BJ (cell line): ENCODE results near the gene SF3A1. TPM values are rescaled to one million over a fixed set of nuclear protein-coding genes. Genes with fewer than 3 reads are reported as not detected.
A peak's percentile ranks its signal among the peaks of the same experiment; 100 is the strongest.

Source experiments
- CTCF ChIA-PET: fragments of 350-600 bp; formaldehyde crosslinking; extraction: SDS; loops from one replicate; lab custom pipeline; 2021; ENCODE audit warnings: antibody characterized with exemption, inconsistent platforms; lab: Yijun Ruan, JAX
- POLR2A ChIA-PET: fragments of 300-600 bp; sonication (Branson Sonifier 250); formaldehyde crosslinking; extraction: SDS; loops from one replicate; lab custom pipeline; 2021; ENCODE audit warnings: antibody characterized with exemption; lab: Charles Lee
- DNase-seq: peaks from one replicate; pipeline ENCODE4 v3.0.0-alpha.2; 2011; ENCODE audit warnings: low read depth
- H3K27me3 ChIP-seq: 2 replicates; pipeline ENCODE4 v1.6.0; 2011; ENCODE audit warnings: low read length; ENCODE audit not compliant: control insufficient read depth, insufficient read depth
- H3K36me3 ChIP-seq: 2 replicates; pipeline ENCODE4 v1.5.1; 2011; ENCODE audit warnings: low read length; ENCODE audit not compliant: control insufficient read depth, insufficient read depth
- H3K4me3 ChIP-seq: 2 replicates; pipeline ENCODE4 v1.5.1; 2011; ENCODE audit warnings: low read depth, mild to moderate bottlenecking, control low read depth, low read length
- polyA plus RNA-seq: library from polyadenylated mRNA; depleted of rRNA; stranded (reverse); fragments of >200 nt; gene quantifications from 2 replicates; pipeline ENCODE4 v1.2.3, GENCODE V29; 2011
- TF ChIP-seq, protein P1 (sequence below): IDR thresholded peaks from 2 replicates; pipeline ENCODE4 v1.5.1; 2011; ENCODE audit warnings: low read depth, mild to moderate bottlenecking, control low read depth, inconsistent platforms, low read length, moderate library complexity; ENCODE audit not compliant: insufficient read depth

The SF3A1 gene
- polyA plus RNA-seq, 1 experiment = 66.8 TPM

DNA sequence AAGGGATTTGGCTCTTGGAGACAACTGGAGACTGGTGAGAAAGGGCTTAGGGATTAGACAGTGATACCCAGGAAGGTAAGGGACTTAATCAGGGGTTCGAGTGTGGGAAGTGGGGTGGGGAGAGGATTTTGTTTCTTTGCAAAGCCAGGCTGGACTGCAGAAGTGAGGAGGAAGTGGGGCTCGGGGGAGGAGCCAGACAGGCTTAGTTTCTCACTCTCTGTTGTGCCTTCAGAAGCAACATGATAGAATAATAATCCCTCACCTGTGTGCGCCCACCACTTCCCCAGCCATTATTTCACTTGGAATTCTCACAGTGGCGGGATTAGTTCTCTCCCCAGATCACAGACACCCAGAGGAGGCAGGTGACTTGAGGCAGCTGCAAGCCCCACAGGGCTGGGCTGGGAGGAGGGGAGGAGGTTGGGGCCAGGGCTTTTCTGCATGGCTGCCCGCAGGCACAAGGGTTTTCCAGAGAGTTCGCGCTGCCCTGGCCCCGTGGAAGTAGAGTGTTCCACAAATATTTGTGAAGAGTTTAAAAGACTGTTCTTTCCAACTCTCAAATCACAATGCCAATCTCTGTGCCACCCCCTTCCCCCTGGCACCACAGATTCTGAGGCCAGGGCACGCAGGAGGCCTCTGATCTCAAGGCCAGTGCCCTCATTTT lies 36.1 kb upstream of the SF3A1 start:
- TF ChIP-seq, protein P1, sequence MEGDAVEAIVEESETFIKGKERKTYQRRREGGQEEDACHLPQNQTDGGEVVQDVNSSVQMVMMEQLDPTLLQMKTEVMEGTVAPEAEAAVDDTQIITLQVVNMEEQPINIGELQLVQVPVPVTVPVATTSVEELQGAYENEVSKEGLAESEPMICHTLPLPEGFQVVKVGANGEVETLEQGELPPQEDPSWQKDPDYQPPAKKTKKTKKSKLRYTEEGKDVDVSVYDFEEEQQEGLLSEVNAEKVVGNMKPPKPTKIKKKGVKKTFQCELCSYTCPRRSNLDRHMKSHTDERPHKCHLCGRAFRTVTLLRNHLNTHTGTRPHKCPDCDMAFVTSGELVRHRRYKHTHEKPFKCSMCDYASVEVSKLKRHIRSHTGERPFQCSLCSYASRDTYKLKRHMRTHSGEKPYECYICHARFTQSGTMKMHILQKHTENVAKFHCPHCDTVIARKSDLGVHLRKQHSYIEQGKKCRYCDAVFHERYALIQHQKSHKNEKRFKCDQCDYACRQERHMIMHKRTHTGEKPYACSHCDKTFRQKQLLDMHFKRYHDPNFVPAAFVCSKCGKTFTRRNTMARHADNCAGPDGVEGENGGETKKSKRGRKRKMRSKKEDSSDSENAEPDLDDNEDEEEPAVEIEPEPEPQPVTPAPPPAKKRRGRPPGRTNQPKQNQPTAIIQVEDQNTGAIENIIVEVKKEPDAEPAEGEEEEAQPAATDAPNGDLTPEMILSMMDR = no peak
- Histone ChIP-seq H3K36me3 (no peaks in the 10 kb centered on the region), H3K4me3 (no peak overlapping the region), H3K27me3 (no peaks in the 10 kb centered on the region)
- ChIA-PET CTCF (interaction anchor here (0.6 to 19.7 kb wide), 11 partner anchors 31 to 137 kb away, joined by 3 to 204 read pairs (median 14); partner anchors contain the start of genes CASTOR1 and MTFP1), POLR2A (no interaction called here)
- no peak for DNase-seq

GRCh38 chr22:30390974-30391691 lies 34.4 kb upstream of the SF3A1 start:
- ChIA-PET POLR2A (no interaction called here), CTCF (interaction anchor here (0.6 to 19.7 kb wide), 22 partner anchors 11 to 364 kb away, joined by 3 to 204 read pairs (median 6); partner anchors contain the start of genes CASTOR1 and MTFP1)
- TF ChIP-seq, protein P1 = peak; percentile 85
- peak; percentile 15 for DNase-seq
- Histone ChIP-seq H3K4me3 (no peak overlapping the region), H3K27me3 (no peaks in the 10 kb centered on the region), H3K36me3 (no peaks in the 10 kb centered on the region)

GRCh38 chr22:30386960-30387827 lies 30.5 kb upstream of the SF3A1 start, which contains the start of gene RNF215:
TSS of gene RNF215 (minus strand) at chr22:30387411. CDS start at chr22:30387313, 98 bp downstream.
- ChIA-PET CTCF (interaction anchor here (0.5 to 19.7 kb wide), 24 partner anchors 9 to 600 kb away, joined by 3 to 204 read pairs (median 4); partner anchors contain the start of genes CASTOR1, CCDC157, MTFP1 and SEC14L2), POLR2A (interaction anchor here (1.0 kb wide), 1 partner anchor 126 kb away, joined by 3 read pairs; no protein-coding TSS in a partner anchor)
- Histone ChIP-seq H3K27me3 (no peaks in the 10 kb centered on the region), H3K4me3 (peak within 1 kb of the TSS; percentile 76), H3K36me3 (peaks cover 9% of the 10 kb centered on the region)
- no peak for DNase-seq
- TF ChIP-seq, protein P1 = peak; percentile 82

DNA sequence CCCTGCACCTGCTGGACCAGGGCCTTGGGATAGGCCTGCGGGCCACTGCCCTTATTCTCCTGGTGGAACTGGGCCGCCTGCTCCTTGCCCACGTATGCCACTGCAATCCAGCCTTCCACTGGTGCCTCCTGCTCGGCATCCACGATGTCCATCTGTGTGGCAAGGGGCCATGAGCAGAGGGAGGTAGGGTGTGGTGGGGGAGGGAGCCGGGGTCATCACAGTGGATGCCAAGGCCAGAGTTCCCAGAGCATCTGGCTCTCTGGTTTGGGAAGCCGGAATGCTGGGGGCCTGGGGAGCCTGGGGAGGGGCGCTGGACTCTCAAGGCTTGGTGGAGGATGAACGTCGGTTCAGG lies 29.9 kb upstream of the SF3A1 start:
- ChIA-PET POLR2A (no interaction called here), CTCF (interaction anchor here (0.5 to 19.7 kb wide), 18 partner anchors 9 to 600 kb away, joined by 3 to 204 read pairs (median 4); partner anchors contain the start of genes CASTOR1 and SEC14L2)

More for the DNA sequence above, 29.9 kb upstream of the SF3A1 start:
- Histone ChIP-seq H3K36me3 (peaks cover 9% of the 10 kb centered on the region), H3K27me3 (no peaks in the 10 kb centered on the region), H3K4me3 (peak overlapping the region; percentile 76)
- TF ChIP-seq, protein P1 = no peak
- DNase-seq = no peak
